HCT116 (cell line): ENCODE data around the gene ZSWIM8. TPM values are rescaled to one million over a fixed set of nuclear protein-coding genes. Genes with fewer than 3 reads are reported as not detected.

ENCODE experiments used
- ATAC-seq: fragments of 200-7000 bp; cut with Tn5 transposase; 2 replicates; pipeline ENCODE4 v1.9.1; 2020; ENCODE audit warnings: mild to moderate bottlenecking, moderate library complexity
- BruUV-seq: library from RNA; stranded (reverse); fragments of 400-500 nt; replicated peaks from 2 replicates; lab custom pipeline; 2021; lab: Mats Ljungman, UMichigan
- CTCF ChIA-PET: fragments of 300-600 bp; sonication (Branson Sonifier 250); formaldehyde crosslinking; loops from one replicate; lab custom pipeline; 2021; ENCODE audit warnings: antibody characterized with exemption; lab: Charles Lee
- POLR2A ChIA-PET: fragments of 300-600, 350-600 bp; sonication (Branson Sonifier 250); formaldehyde crosslinking; loops from one replicate; lab custom pipeline; 2021; ENCODE audit warnings: antibody characterized with exemption; lab: Charles Lee
- RAD21 ChIA-PET, 2 experiments: fragments of 300-600 bp; sonication (Branson Sonifier 250); formaldehyde crosslinking; loops; one replicate each; lab custom pipeline; 2023; ENCODE audit warnings: low total read pairs in 2 of 2; ENCODE audit not compliant: uncharacterized antibody in 2 of 2, unreplicated experiment in 2 of 2, low non-redundant PET in 1 of 2; lab: Charles Lee
- DNase-seq: peaks from one replicate; pipeline ENCODE4 v3.0.0-alpha.2; 2010; ENCODE audit warnings: low read depth, low spot score
- H2AFZ ChIP-seq: fragments of 200-600 bp; shearing (Covaris generic), sonication (generic); 2 replicates; pipeline ENCODE4 v1.6.1; 2017; ENCODE audit warnings: low read depth, mixed run types, mixed read lengths, antibody characterized with exemption, low read length; ENCODE audit not compliant: poor library complexity, severe bottlenecking
- H3K27ac ChIP-seq: 2 replicates; pipeline ENCODE4 v1.5.1; 2012; ENCODE audit warnings: low read depth, low read length
- H3K27me3 ChIP-seq: fragments of 200-600 bp; sonication (generic); 2 replicates; pipeline ENCODE4 v1.6.1; 2016; ENCODE audit warnings: mixed run types, low read length, mixed read lengths; ENCODE audit not compliant: insufficient read depth
- H3K36me3 ChIP-seq, 2 experiments: fragments of 200-500 bp in 1 of 2; fragments of 200-600 bp in 1 of 2; sonication (Bioruptor generic) in 1 of 2; sonication (generic) in 1 of 2; 2 replicates each; pipeline versions ENCODE4 v1.5.1 to v1.6.1; 2014 to 2016; ENCODE audit warnings: low read length in 2 of 2, inconsistent platforms in 1 of 2, mixed read lengths in 1 of 2, mixed run types in 1 of 2; ENCODE audit not compliant: insufficient read depth in 2 of 2, control insufficient read depth in 1 of 2
- H3K4me1 ChIP-seq, 2 experiments: fragments of 200-600 bp in 1 of 2; sonication (generic) in 1 of 2; 2 replicates each; pipeline versions ENCODE4 v1.5.1 to v1.6.1; 2012 to 2017; ENCODE audit warnings: low read length in 2 of 2, inconsistent platforms in 1 of 2, mild to moderate bottlenecking in 1 of 2, mixed read lengths in 1 of 2, mixed run types in 1 of 2, moderate library complexity in 1 of 2; ENCODE audit not compliant: insufficient read depth in 2 of 2, control insufficient read depth in 1 of 2
- H3K4me2 ChIP-seq: fragments of 200-600 bp; sonication (generic); 2 replicates; pipeline ENCODE4 v1.6.1; 2017; ENCODE audit warnings: mixed run types, low read length, mixed read lengths
- H3K4me3 ChIP-seq, 2 experiments: fragments of 200-600 bp in 1 of 2; sonication (generic) in 1 of 2; replicated peaks in 1 of 2; 2 replicates each; pipeline ENCODE4 v1.5.1; 2011 to 2016; ENCODE audit warnings: low read length in 2 of 2, control low read depth in 1 of 2, low read depth in 1 of 2, mild to moderate bottlenecking in 1 of 2, mixed read lengths in 1 of 2, mixed run types in 1 of 2
- H3K79me2 ChIP-seq: fragments of 200-600 bp; sonication (generic); 2 replicates; pipeline ENCODE4 v1.6.1; 2017; ENCODE audit warnings: mild to moderate bottlenecking, mixed run types, low read length, moderate library complexity, mixed read lengths; ENCODE audit not compliant: insufficient read depth
- H3K9ac ChIP-seq: fragments of 200-600 bp; sonication (generic); 2 replicates; pipeline ENCODE4 v1.6.1; 2016; ENCODE audit warnings: low read length, mixed read lengths
- H3K9me2 ChIP-seq: fragments of 200-600 bp; sonication (generic), shearing (Covaris generic); 2 replicates; pipeline ENCODE4 v1.6.1; 2017; ENCODE audit warnings: mixed run types, mild to moderate bottlenecking, moderate library complexity; ENCODE audit not compliant: insufficient read depth
- H3K9me3 ChIP-seq, 2 experiments: fragments of 200-500 bp in 1 of 2; fragments of 200-600 bp in 1 of 2; sonication (Bioruptor generic) in 1 of 2; sonication (generic) in 1 of 2; 2 replicates each; pipeline ENCODE4 v1.6.1; 2014 to 2017; ENCODE audit warnings: low read length in 2 of 2, mixed read lengths in 2 of 2, inconsistent platforms in 1 of 2, low read depth in 1 of 2, mild to moderate bottlenecking in 1 of 2, mixed run types in 1 of 2, moderate library complexity in 1 of 2; ENCODE audit not compliant: control insufficient read depth in 1 of 2, insufficient read depth in 1 of 2
- H4K20me1 ChIP-seq: fragments of 200-600 bp; sonication (generic), shearing (Covaris generic); 2 replicates; pipeline ENCODE4 v1.6.1; 2017; ENCODE audit warnings: mixed run types, mild to moderate bottlenecking, moderate library complexity; ENCODE audit not compliant: insufficient read depth
- CBX3 ChIP-seq: IDR thresholded peaks from 2 replicates; pipeline ENCODE4 v1.6.1; 2012; ENCODE audit warnings: low read depth
- EGR1 ChIP-seq: IDR thresholded peaks from 2 replicates; pipeline ENCODE4 v1.6.1; 2012; ENCODE audit warnings: low read depth
- ELF1 ChIP-seq: IDR thresholded peaks from 2 replicates; pipeline ENCODE4 v1.6.1; 2012; ENCODE audit warnings: low read depth, borderline replicate concordance
- EZH2 ChIP-seq: fragments of 200-600 bp; sonication (generic); IDR thresholded peaks from 2 replicates; pipeline ENCODE4 v1.6.1; 2017; ENCODE audit warnings: antibody characterized with exemption, mixed run types
- EZH2phosphoT487 ChIP-seq: fragments of 200-600 bp; IDR thresholded peaks from 2 replicates; pipeline ENCODE4 v1.6.1; 2018; ENCODE audit warnings: antibody characterized with exemption, borderline replicate concordance
- JUND ChIP-seq: IDR thresholded peaks from 2 replicates; pipeline ENCODE4 v1.6.1; 2012
- POLR2AphosphoS5 ChIP-seq: IDR thresholded peaks from 2 replicates; pipeline ENCODE4 v1.6.1; 2011; ENCODE audit warnings: mild to moderate bottlenecking, low read depth, low read length, moderate library complexity
- SIN3A ChIP-seq: IDR thresholded peaks from 2 replicates; pipeline ENCODE4 v1.6.1; 2012; ENCODE audit warnings: low read depth
- SP1 ChIP-seq: IDR thresholded peaks from 2 replicates; pipeline ENCODE4 v1.6.1; 2012; ENCODE audit warnings: low read depth
- ZFX ChIP-seq: fragments of 450-650 bp; IDR thresholded peaks from 2 replicates; pipeline ENCODE4 v1.6.1; 2017
- intact Hi-C: fragments of 100-400 bp; cut with micrococcal nuclease; formaldehyde crosslinking; loops from 2 replicates; pipeline ENCODE4 v1.10.0; 2022
- total RNA-seq: library from RNA; stranded (reverse); gene quantifications from one replicate; pipeline ENCODE4 v1.2.1, GENCODE V29; 2021; ENCODE audit not compliant: unreplicated experiment
- TF ChIP-seq, protein P1 (sequence below): IDR thresholded peaks from 2 replicates; pipeline ENCODE4 v1.6.1; 2012; ENCODE audit warnings: low read depth
- TF ChIP-seq, protein P2 (sequence below): IDR thresholded peaks from 2 replicates; pipeline ENCODE4 v1.6.1; 2012
- TF ChIP-seq, protein P3 (sequence below): IDR thresholded peaks from 2 replicates; pipeline ENCODE4 v1.6.1; 2012
- TF ChIP-seq, protein P4 (sequence below), 3 experiments: fragments of 200-600 bp in 1 of 3; sonication (generic) in 1 of 3; IDR thresholded peaks in 2 of 3; conservative IDR thresholded peaks in 1 of 3; 2 replicates each; pipeline ENCODE4 v1.5.1; 2012 to 2017; ENCODE audit warnings: low read depth in 2 of 3, low read length in 2 of 3, antibody characterized with exemption in 1 of 3, borderline replicate concordance in 1 of 3, control low read depth in 1 of 3, mild to moderate bottlenecking in 1 of 3, mixed read lengths in 1 of 3, mixed run types in 1 of 3, moderate library complexity in 1 of 3; ENCODE audit not compliant: insufficient read depth in 1 of 3

Gene ZSWIM8
- total RNA-seq, 1 experiment from 2014 or later: 49.9 TPM

DNA sequence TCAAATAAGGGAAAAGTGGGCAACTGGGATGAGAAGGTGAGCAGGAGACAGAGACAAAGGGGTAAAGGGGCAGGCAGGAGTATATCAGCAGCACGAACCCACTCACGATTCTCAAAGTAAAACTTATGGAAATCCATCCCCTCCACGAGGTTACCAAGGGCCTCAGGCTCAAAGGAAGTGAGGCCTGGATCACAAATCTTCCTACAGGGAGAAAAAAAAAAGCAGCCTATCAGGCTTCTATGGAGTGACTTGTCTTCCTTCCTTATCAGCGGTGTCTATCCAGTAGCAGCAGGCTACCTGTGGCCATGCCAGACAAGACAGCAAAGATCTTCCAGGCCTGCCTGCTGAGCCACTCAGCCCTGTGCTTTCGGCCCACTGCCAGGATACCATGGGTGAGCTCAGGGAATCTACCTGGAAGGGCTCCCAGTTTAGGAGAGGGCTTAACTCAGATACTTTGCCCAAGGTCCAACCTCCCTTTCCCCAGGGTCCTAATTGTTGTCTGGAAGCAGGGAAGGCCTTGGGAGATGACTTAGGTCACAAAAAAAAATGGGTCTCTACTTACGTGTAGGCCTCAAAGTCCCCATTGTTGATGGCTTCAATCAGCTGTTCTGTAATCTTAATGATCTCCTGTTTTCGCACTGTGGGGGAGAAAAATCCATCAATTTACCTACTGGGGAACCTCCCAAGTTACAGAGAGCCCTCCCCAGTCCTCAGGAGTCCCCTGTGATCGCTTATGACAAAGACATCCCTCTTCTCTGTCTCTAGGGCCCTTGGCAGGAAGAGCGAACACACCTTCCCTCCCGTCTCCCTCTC, 31.7 kb downstream of the ZSWIM8 start:
- no peak for ATAC-seq
- no peak for DNase-seq
- POLR2A ChIA-PET: no interaction called here
- no peaks in the 10 kb centered on the region for H3K79me2 ChIP-seq
- BruUV-seq: no TSS peak
- no peaks in the 10 kb centered on the region for H3K9me3 ChIP-seq
- H3K9ac ChIP-seq: no peak overlapping the region
- no peaks in the 10 kb centered on the region for H4K20me1 ChIP-seq
- H3K27me3 ChIP-seq: no peaks in the 10 kb centered on the region
- H3K4me1 ChIP-seq: peaks cover 3 to 7% of the 10 kb centered on the region in 2 experiments; a peak in 3 of 4 replicates
- H2AFZ ChIP-seq: no peak overlapping the region
- RAD21 ChIA-PET: no interaction called here
- H3K4me3 ChIP-seq: no peak overlapping the region
- peaks cover 12 to 18% of the 10 kb centered on the region in 2 experiments; a peak in 3 of 4 replicates for H3K36me3 ChIP-seq
- CTCF ChIA-PET: no interaction called here
- H3K27ac ChIP-seq: no peak overlapping the region
- H3K9me2 ChIP-seq: no peaks in the 10 kb centered on the region
- TF ChIP-seq, protein P1, sequence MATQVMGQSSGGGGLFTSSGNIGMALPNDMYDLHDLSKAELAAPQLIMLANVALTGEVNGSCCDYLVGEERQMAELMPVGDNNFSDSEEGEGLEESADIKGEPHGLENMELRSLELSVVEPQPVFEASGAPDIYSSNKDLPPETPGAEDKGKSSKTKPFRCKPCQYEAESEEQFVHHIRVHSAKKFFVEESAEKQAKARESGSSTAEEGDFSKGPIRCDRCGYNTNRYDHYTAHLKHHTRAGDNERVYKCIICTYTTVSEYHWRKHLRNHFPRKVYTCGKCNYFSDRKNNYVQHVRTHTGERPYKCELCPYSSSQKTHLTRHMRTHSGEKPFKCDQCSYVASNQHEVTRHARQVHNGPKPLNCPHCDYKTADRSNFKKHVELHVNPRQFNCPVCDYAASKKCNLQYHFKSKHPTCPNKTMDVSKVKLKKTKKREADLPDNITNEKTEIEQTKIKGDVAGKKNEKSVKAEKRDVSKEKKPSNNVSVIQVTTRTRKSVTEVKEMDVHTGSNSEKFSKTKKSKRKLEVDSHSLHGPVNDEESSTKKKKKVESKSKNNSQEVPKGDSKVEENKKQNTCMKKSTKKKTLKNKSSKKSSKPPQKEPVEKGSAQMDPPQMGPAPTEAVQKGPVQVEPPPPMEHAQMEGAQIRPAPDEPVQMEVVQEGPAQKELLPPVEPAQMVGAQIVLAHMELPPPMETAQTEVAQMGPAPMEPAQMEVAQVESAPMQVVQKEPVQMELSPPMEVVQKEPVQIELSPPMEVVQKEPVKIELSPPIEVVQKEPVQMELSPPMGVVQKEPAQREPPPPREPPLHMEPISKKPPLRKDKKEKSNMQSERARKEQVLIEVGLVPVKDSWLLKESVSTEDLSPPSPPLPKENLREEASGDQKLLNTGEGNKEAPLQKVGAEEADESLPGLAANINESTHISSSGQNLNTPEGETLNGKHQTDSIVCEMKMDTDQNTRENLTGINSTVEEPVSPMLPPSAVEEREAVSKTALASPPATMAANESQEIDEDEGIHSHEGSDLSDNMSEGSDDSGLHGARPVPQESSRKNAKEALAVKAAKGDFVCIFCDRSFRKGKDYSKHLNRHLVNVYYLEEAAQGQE: no peak
- no peak for TF ChIP-seq EZH2phosphoT487
- TF ChIP-seq EZH2: no peak
- no peak for TF ChIP-seq ELF1
- TF ChIP-seq POLR2AphosphoS5: no peak
- no peak for TF ChIP-seq SIN3A
- TF ChIP-seq EGR1: no peak
- no peak for TF ChIP-seq SP1
- no peak for TF ChIP-seq JUND
- no peak for TF ChIP-seq CBX3
- TF ChIP-seq, protein P2, sequence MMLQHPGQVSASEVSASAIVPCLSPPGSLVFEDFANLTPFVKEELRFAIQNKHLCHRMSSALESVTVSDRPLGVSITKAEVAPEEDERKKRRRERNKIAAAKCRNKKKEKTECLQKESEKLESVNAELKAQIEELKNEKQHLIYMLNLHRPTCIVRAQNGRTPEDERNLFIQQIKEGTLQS: no peak
- TF ChIP-seq, protein P3, sequence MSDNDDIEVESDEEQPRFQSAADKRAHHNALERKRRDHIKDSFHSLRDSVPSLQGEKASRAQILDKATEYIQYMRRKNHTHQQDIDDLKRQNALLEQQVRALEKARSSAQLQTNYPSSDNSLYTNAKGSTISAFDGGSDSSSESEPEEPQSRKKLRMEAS: no peak
- TF ChIP-seq ZFX: no peak
- TF ChIP-seq, protein P4, sequence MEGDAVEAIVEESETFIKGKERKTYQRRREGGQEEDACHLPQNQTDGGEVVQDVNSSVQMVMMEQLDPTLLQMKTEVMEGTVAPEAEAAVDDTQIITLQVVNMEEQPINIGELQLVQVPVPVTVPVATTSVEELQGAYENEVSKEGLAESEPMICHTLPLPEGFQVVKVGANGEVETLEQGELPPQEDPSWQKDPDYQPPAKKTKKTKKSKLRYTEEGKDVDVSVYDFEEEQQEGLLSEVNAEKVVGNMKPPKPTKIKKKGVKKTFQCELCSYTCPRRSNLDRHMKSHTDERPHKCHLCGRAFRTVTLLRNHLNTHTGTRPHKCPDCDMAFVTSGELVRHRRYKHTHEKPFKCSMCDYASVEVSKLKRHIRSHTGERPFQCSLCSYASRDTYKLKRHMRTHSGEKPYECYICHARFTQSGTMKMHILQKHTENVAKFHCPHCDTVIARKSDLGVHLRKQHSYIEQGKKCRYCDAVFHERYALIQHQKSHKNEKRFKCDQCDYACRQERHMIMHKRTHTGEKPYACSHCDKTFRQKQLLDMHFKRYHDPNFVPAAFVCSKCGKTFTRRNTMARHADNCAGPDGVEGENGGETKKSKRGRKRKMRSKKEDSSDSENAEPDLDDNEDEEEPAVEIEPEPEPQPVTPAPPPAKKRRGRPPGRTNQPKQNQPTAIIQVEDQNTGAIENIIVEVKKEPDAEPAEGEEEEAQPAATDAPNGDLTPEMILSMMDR (IDR thresholded peaks at IDR 0.05 in 2 of 3, conservative IDR thresholded peaks at IDR 0.05 in 1 of 3; ENCODE audit: borderline replicate concordance in 1 of 3, insufficient read depth in 1 of 3, low read depth in 2 of 3, low read length in 2 of 3): no peak
- intact Hi-C loops: no loop called here
- H3K4me2 ChIP-seq: no peak overlapping the region
